Measurements from ENCODE around the gene FA2H.

Gene FA2H

GRCh38 chr16:74691093-74691855, 83.3 kb downstream of the FA2H start:
- no peaks in the 10 kb centered on the region for H3K27me3 ChIP-seq (ENCODE audit: insufficient read depth, poor library complexity, severe bottlenecking)
- H3K36me3 ChIP-seq (ENCODE audit: low read depth) = peaks cover 77% of the 10 kb centered on the region
- H3K4me1 ChIP-seq (ENCODE audit: insufficient read depth, poor library complexity, severe bottlenecking) = peaks cover 4% of the 10 kb centered on the region
- ATAC-seq (ENCODE audit: low read depth) = no peak
- no peak for DNase-seq (ENCODE audit: low spot score)
- H3K4me3 ChIP-seq (ENCODE audit: severe bottlenecking) = no peak overlapping the region
- TF ChIP-seq CTCF (IDR thresholded peaks at IDR 0.05; ENCODE audit: poor library complexity, severe bottlenecking) = no peak
- H3K27ac ChIP-seq (ENCODE audit: poor library complexity, severe bottlenecking) = no peak overlapping the region
- H3K9me3 ChIP-seq (ENCODE audit: severe bottlenecking) = no peaks in the 10 kb centered on the region

- no peak for TF ChIP-seq CTCF (IDR thresholded peaks at IDR 0.05; ENCODE audit: poor library complexity, severe bottlenecking)
- Histone ChIP-seq H3K36me3 (ENCODE audit: low read depth) (peaks cover 69% of the 10 kb centered on the region), H3K4me1 (ENCODE audit: insufficient read depth, poor library complexity, severe bottlenecking) (no peaks in the 10 kb centered on the region), H3K27ac (ENCODE audit: poor library complexity, severe bottlenecking) (no peak overlapping the region), H3K27me3 (ENCODE audit: insufficient read depth, poor library complexity, severe bottlenecking) (no peaks in the 10 kb centered on the region), H3K9me3 (ENCODE audit: severe bottlenecking) (no peaks in the 10 kb centered on the region), H3K4me3 (ENCODE audit: severe bottlenecking) (no peak overlapping the region)
- DNase-seq (ENCODE audit: low spot score) = no peak
- no peak for ATAC-seq (ENCODE audit: low read depth)
These were observed 92.1 kb downstream of the FA2H start for GRCh38 chr16:74682556-74682955.

- ATAC-seq (ENCODE audit: low read depth) (no peak), DNase-seq (ENCODE audit: low spot score) (no peak)
- H3K27ac ChIP-seq (ENCODE audit: poor library complexity, severe bottlenecking) = no peak overlapping the region
- no peaks in the 10 kb centered on the region for H3K27me3 ChIP-seq (ENCODE audit: insufficient read depth, poor library complexity, severe bottlenecking)
- H3K36me3 ChIP-seq (ENCODE audit: low read depth) = peaks cover 61% of the 10 kb centered on the region
- H3K9me3 ChIP-seq (ENCODE audit: severe bottlenecking) = no peaks in the 10 kb centered on the region
- TF ChIP-seq CTCF (IDR thresholded peaks at IDR 0.05; ENCODE audit: poor library complexity, severe bottlenecking) = no peak
- no peaks in the 10 kb centered on the region for H3K4me1 ChIP-seq (ENCODE audit: insufficient read depth, poor library complexity, severe bottlenecking)
- no peak overlapping the region for H3K4me3 ChIP-seq (ENCODE audit: severe bottlenecking)
These were observed 93.9 kb downstream of the FA2H start for GRCh38 chr16:74680681-74681080.

- Histone ChIP-seq H3K27ac (ENCODE audit: poor library complexity, severe bottlenecking) (no peak overlapping the region), H3K9me3 (ENCODE audit: severe bottlenecking) (no peaks in the 10 kb centered on the region), H3K36me3 (ENCODE audit: low read depth) (peaks cover 59% of the 10 kb centered on the region), H3K4me1 (ENCODE audit: insufficient read depth, poor library complexity, severe bottlenecking) (no peaks in the 10 kb centered on the region), H3K27me3 (ENCODE audit: insufficient read depth, poor library complexity, severe bottlenecking) (no peaks in the 10 kb centered on the region), H3K4me3 (ENCODE audit: severe bottlenecking) (no peak overlapping the region)
- no peak for TF ChIP-seq CTCF (IDR thresholded peaks at IDR 0.05; ENCODE audit: poor library complexity, severe bottlenecking)
- ATAC-seq (ENCODE audit: low read depth) (no peak), DNase-seq (ENCODE audit: low spot score) (no peak)
These were observed 94.6 kb downstream of the FA2H start for GRCh38 chr16:74679983-74680382.

GRCh38 chr16:74677868-74678267, 96.8 kb downstream of the FA2H start:
- H3K27ac ChIP-seq (ENCODE audit: poor library complexity, severe bottlenecking) = no peak overlapping the region
- H3K27me3 ChIP-seq (ENCODE audit: insufficient read depth, poor library complexity, severe bottlenecking) = no peaks in the 10 kb centered on the region
- DNase-seq (ENCODE audit: low spot score) (no peak), ATAC-seq (ENCODE audit: low read depth) (no peak)
- no peak overlapping the region for H3K4me3 ChIP-seq (ENCODE audit: severe bottlenecking)
- TF ChIP-seq CTCF (IDR thresholded peaks at IDR 0.05; ENCODE audit: poor library complexity, severe bottlenecking) = no peak
- no peaks in the 10 kb centered on the region for H3K4me1 ChIP-seq (ENCODE audit: insufficient read depth, poor library complexity, severe bottlenecking)
- H3K9me3 ChIP-seq (ENCODE audit: severe bottlenecking) = no peaks in the 10 kb centered on the region
- H3K36me3 ChIP-seq (ENCODE audit: low read depth) = peaks cover 44% of the 10 kb centered on the region
